ENCODE measurements around the gene CHD3.

The CHD3 gene

GRCh38 chr17:7855660-7856010 lies 33.0 kb upstream of the CHD3 start:
- TF ChIP-seq CTCF (IDR thresholded peaks at IDR 0.05; ENCODE audit: extremely low read depth, missing control alignments), result no peak
- no peak for DNase-seq (ENCODE audit: low spot score)

GRCh38 chr17:7856011-7856810 lies 32.4 kb upstream of the CHD3 start:
- no peak for TF ChIP-seq CTCF (IDR thresholded peaks at IDR 0.05; ENCODE audit: extremely low read depth, missing control alignments)
- no peak for DNase-seq (ENCODE audit: low spot score)

GRCh38 chr17:7856811-7857712 lies 31.5 kb upstream of the CHD3 start, which contains the start of gene NAA38:
NAA38 (minus strand) TSS chr17:7857559; CDS start chr17:7857463, 96 bp downstream.
- TF ChIP-seq CTCF (IDR thresholded peaks at IDR 0.05; ENCODE audit: extremely low read depth, missing control alignments), result peak; percentile 38
- peak; percentile 93 for DNase-seq (ENCODE audit: low spot score)

- peak; percentile 75 for DNase-seq (ENCODE audit: low spot score)
- TF ChIP-seq CTCF (IDR thresholded peaks at IDR 0.05; ENCODE audit: extremely low read depth, missing control alignments), result no peak
These were observed 30.7 kb upstream of the CHD3 start, which contains the start of gene CYB5D1 for GRCh38 chr17:7857713-7858521. CYB5D1 (plus strand) TSS chr17:7858003; CDS start chr17:7858135, 132 bp downstream.

- no peak for DNase-seq (ENCODE audit: low spot score)
- no peak for TF ChIP-seq CTCF (IDR thresholded peaks at IDR 0.05; ENCODE audit: extremely low read depth, missing control alignments)
These were observed 30.1 kb upstream of the CHD3 start for GRCh38 chr17:7858522-7858810.

GRCh38 chr17:7859028-7859427 lies 29.6 kb upstream of the CHD3 start:
- TF ChIP-seq CTCF (IDR thresholded peaks at IDR 0.05; ENCODE audit: extremely low read depth, missing control alignments), result no peak
- no peak for DNase-seq (ENCODE audit: low spot score)
